ENCODE results near the gene TUBB. TPM values are rescaled to one million over a fixed set of nuclear protein-coding genes. Genes with fewer than 3 reads are reported as not detected.

TUBB gene
- total and polyA plus RNA-seq, 7 donors: 136 to 487 (median 199) TPM

DNA sequence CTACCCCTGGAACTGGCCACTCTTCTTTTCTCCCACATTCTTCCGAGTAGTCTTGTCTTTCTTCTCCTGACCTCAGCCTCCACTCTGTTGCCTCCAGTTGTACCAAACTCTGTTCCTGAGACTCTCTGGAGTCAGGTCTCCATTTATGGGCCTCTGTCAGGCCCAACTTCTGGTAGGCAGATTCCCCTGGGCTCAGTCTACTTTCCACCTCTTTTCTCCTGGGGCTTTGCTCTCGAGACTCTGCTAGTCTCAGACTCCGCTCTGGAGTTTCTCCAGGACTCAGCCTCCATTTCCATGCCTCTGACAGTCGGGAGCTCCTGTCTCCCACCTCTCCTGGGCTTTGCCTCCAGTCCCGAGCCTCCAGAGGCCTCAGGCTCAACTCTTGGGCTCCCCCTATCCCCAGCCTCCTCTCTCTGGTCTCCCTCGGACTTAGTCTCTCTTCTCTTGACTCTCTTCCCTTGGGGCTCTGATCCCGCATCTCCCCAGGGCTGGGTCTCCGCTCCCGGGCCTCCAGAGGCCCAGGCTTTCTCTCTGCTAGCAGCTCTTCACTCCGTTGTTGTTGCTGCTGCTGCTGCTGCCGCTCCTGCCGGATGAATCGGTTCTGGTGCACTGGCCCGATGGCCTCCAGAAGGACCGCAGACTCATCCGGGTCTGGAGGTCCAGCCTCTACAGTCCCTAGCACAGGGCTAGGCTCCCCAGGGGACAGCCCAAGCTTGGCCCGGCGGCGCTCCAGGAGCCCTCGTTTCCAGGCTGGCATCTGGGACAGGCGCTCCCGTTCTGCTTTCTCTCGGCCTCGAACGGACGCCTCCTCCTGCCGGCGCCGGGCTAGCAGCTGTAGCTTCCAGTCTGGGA lies 34.8 kb upstream of the TUBB start:
- H3K9me3 ChIP-seq: no peaks in the 10 kb centered on the region
- H3K36me3 ChIP-seq (ENCODE audit: insufficient read depth in 1 of 2, low read depth in 1 of 2): peaks cover 0 to 12% of the 10 kb centered on the region in 2 donors
- WGBS, 3 donors: 37 to 55% (median 45%) methylated on average over 29 of the region's 29 CpGs
- H3K4me1 ChIP-seq: peaks cover 35% of the 10 kb centered on the region
- H3K4me3 ChIP-seq: peak overlapping the region; percentile 85
- ATAC-seq (no peak), DNase-seq (no peak)
- H3K27ac ChIP-seq: peak overlapping the region; percentile 91
- TF ChIP-seq, protein P1, sequence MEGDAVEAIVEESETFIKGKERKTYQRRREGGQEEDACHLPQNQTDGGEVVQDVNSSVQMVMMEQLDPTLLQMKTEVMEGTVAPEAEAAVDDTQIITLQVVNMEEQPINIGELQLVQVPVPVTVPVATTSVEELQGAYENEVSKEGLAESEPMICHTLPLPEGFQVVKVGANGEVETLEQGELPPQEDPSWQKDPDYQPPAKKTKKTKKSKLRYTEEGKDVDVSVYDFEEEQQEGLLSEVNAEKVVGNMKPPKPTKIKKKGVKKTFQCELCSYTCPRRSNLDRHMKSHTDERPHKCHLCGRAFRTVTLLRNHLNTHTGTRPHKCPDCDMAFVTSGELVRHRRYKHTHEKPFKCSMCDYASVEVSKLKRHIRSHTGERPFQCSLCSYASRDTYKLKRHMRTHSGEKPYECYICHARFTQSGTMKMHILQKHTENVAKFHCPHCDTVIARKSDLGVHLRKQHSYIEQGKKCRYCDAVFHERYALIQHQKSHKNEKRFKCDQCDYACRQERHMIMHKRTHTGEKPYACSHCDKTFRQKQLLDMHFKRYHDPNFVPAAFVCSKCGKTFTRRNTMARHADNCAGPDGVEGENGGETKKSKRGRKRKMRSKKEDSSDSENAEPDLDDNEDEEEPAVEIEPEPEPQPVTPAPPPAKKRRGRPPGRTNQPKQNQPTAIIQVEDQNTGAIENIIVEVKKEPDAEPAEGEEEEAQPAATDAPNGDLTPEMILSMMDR (IDR thresholded peaks at IDR 0.05): no peak
- intact Hi-C loops (cut with DNase I): loop anchor here in 1 of 2 donors (2.0 to 10.0 kb wide), 2 partner anchors 35 to 399 kb away; partner anchors contain the start of gene TUBB
- no peaks in the 10 kb centered on the region for H3K27me3 ChIP-seq (ENCODE audit: insufficient read depth in 3 of 3, low read length in 2 of 3)

DNA sequence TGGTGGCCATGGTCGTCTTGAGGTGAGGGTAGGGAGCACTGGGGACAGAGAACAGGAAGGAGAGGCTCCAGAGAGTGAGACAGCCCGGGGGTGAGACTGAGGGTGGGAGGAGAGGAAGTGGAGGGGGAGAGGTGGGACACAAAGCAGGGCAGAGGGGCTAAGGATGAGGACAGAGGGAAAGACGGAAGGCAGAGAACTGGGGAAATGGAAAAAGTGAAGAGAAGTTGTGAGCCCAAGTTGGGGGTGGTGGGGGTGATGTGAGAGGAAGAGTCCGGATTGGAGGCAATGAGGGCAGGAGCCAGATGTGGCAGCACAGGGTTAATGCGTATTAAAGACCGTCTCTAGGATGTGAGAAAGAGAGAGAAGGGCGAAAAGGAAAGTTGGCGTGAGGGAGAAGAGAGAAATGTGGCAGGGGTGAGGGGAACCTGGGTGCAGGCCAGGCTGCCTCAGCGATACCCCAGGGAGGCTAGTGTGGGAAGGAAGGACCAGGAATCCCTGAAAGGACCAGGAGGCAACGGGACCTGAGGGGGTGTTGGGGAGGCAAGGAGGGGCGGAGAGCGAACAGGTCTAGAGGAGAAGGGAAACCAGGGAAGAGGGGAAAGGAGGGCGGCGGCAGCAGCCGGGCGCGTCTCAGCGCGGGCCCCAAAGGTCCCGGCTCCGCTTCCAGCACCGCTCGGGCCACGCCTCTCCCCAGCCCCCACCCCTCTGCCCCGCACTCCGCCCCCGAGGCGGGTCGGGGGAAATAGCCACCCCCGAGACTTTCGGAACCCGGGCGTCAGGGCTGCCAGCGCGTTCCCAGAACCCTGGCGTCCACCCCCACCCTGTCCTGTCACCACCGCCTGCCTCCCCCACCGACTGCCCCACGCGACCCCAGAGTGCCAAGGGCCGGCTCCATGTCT lies 33.9 kb upstream of the TUBB start, which contains the start of gene PPP1R18:
Gene PPP1R18, minus strand, starts transcription at position 637 of the 899 bp plus-strand sequence. Its CDS starts 627 bp downstream, at position 10.
- intact Hi-C loops (cut with DNase I): loop anchor here in 1 of 2 donors (2.0 to 10.0 kb wide), 2 partner anchors 35 to 399 kb away; partner anchors contain the start of gene TUBB

DNA sequence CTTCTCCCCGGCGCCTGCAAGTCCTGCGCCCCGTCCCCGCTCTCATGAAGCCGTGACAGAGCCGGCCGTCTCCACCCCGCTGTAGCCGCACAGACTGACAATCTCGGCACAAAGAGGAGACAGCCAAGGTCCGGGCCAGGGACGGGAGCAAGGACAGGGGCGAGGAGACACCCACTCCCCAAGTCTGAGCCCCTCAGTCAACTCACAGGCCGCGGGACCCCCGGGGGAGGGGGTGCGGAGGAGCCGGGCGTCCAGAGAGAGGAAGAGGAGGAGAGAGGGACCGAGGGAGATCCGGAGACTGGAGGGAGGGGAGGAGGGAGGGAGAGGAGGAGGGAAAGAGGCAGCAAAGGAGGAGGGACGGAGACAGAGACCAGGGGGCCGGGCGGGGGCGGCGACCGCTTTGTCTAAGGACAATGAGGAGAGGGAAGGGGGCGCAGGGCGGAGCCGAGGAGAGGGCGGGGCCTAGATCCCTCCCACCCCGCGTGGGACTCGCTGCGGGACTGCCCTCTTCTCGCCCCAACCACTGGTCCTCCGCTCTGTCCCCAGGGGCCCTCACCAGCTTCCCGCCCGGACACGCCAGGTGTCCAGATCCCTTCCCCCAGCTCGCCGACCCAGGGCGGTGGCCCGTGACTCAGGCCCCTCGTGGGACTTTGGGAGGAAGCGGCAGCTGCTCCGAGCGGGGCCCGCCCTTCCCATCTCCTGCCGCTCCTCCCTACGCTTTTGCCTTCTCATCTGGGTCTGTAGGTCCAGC lies 33.1 kb upstream of the TUBB start:
- intact Hi-C loops (cut with DNase I): loop anchor here in 1 of 2 donors (2.0 to 10.0 kb wide), 2 partner anchors 34 to 398 kb away; partner anchors contain the start of gene TUBB
- Histone ChIP-seq H3K9me3 (no peaks in the 10 kb centered on the region), H3K36me3 (ENCODE audit: insufficient read depth in 1 of 2, low read depth in 1 of 2) (peaks cover 0 to 7% of the 10 kb centered on the region in 2 donors), H3K27me3 (ENCODE audit: insufficient read depth in 3 of 3, low read length in 2 of 3) (no peaks in the 10 kb centered on the region), H3K4me3 (peak overlapping the region; percentile 85), H3K4me1 (peaks cover 35% of the 10 kb centered on the region), H3K27ac (peak overlapping the region; percentile 91)
- TF ChIP-seq, protein P1 (IDR thresholded peaks at IDR 0.05): no peak
- WGBS, 3 donors: 1 to 2% (median 2%) methylated on average over 36 to 52 of the region's 52 CpGs
- DNase-seq: peak; percentile 97 to 99
- peak; percentile 77 to 82 (median 80) for ATAC-seq

More for the DNA sequence above, 33.9 kb upstream of the TUBB start, which contains the start of gene PPP1R18:
- Histone ChIP-seq H3K27ac (peak within 1 kb of the TSS; percentile 91), H3K27me3 (ENCODE audit: insufficient read depth in 3 of 3, low read length in 2 of 3) (no peaks in the 10 kb centered on the region), H3K4me1 (peaks cover 36% of the 10 kb centered on the region), H3K9me3 (no peaks in the 10 kb centered on the region), H3K36me3 (ENCODE audit: insufficient read depth in 1 of 2, low read depth in 1 of 2) (peaks cover 0 to 11% of the 10 kb centered on the region in 2 donors), H3K4me3 (peak within 1 kb of the TSS; percentile 85)
- DNase-seq: peak; percentile 87 to 90
- TF ChIP-seq, protein P1 (IDR thresholded peaks at IDR 0.05): no peak
- 4 to 8% (median 8%) methylated on average over 23 to 41 of the region's 41 CpGs for WGBS, 3 donors
- ATAC-seq: peak; percentile 34 to 60 (median 52)
